ENCODE results near the gene RIBC2.

GRCh38 chr22:45441138-45441537, 27.6 kb downstream of the RIBC2 start:
- no peak for TF ChIP-seq SIN3A (IDR thresholded peaks at IDR 0.05; ENCODE audit: borderline replicate concordance, insufficient read depth, low read depth, low read length)
- peak; percentile 80 for TF ChIP-seq CTCF (IDR thresholded peaks at IDR 0.05)
- TF ChIP-seq POLR2AphosphoS5 (IDR thresholded peaks at IDR 0.05; ENCODE audit: low read depth, low read length) = no peak
- TF ChIP-seq TCF7L2 (IDR thresholded peaks at IDR 0.05; ENCODE audit: low read depth, low read length) = no peak

Measured in Panc1 (cell line).